Colonic mucosa (tissue), 4 donors: ENCODE results near the gene FAT4. TPM values are rescaled to one million over a fixed set of nuclear protein-coding genes. Genes with fewer than 3 reads are reported as not detected.

Experiments used
- DNase-seq: peaks from one replicate; pipeline ENCODE4 v3.0.0-alpha.2; 2020
- H3K27ac ChIP-seq: fragments of 200-600 bp; one replicate; pipeline ENCODE4 v1.8.0; 2021
- H3K27me3 ChIP-seq: fragments of 200-600 bp; one replicate; pipeline ENCODE4 v1.8.0; 2021
- H3K36me3 ChIP-seq: fragments of 200-600 bp; one replicate; pipeline ENCODE4 v1.8.0; 2021
- H3K4me1 ChIP-seq: fragments of 200-600 bp; one replicate; pipeline ENCODE4 v1.8.0; 2021; ENCODE audit warnings: mild to moderate bottlenecking
- H3K4me3 ChIP-seq: fragments of 200-600 bp; one replicate; pipeline ENCODE4 v1.8.0; 2021
- H3K9ac ChIP-seq, 2 donors: one replicate each; pipeline ENCODE4 v1.7.0; 2013; ENCODE audit warnings: control low read depth in 2 of 2, low read depth in 2 of 2, low read length in 2 of 2
- H3K9me3 ChIP-seq: fragments of 200-600 bp; one replicate; pipeline ENCODE4 v1.8.0; 2021
- CTCF ChIP-seq: fragments of 200-600 bp; IDR thresholded peaks from one replicate; pipeline ENCODE4 v1.8.0; 2022; ENCODE audit warnings: antibody characterized with exemption, mild to moderate bottlenecking
- intact Hi-C: fragments of 100-400 bp; cut with DNase I; formaldehyde crosslinking; loops from one replicate; pipeline ENCODE4 v1.14.1; 2022
- total RNA-seq, 2 donors: library from RNA; stranded (reverse); fragmentation: NEBNext Ultra II Directional in 1 of 2; extraction: Animal tissue kit (Norgen Biotek cat#: 25700) in 1 of 2; gene quantifications; one replicate each; pipeline ENCODE4 v1.2.1, GENCODE V29; 2021
- donor health status: healthy.
- donor health status: DM: no; HTN: no; CAD: no.
- donor health status: DM: no; HTN: no; CAD: no.

Gene FAT4
- total RNA-seq, 2 donors from 2014 or later, result 1.5 to 4.3 TPM

GRCh38 chr4:125313497-125313896, 1.3 kb upstream of the FAT4 start:
- intact Hi-C loops, result loop anchor here (5.0 to 10.0 kb wide), 2 partner anchors 424 to 1291 kb away; no protein-coding TSS in a partner anchor
- H3K9ac ChIP-seq, result no peak overlapping the region
- no peak overlapping the region for H3K4me3 ChIP-seq
- TF ChIP-seq CTCF, result peak; percentile 76
- H3K27me3 ChIP-seq, result peaks cover 14% of the 10 kb centered on the region
- H3K27ac ChIP-seq, result no peak overlapping the region
- no peaks in the 10 kb centered on the region for H3K4me1 ChIP-seq
- no peaks in the 10 kb centered on the region for H3K9me3 ChIP-seq
- DNase-seq, result peak; percentile 48
- H3K36me3 ChIP-seq, result no peaks in the 10 kb centered on the region

- Histone ChIP-seq H3K4me1 (no peaks in the 10 kb centered on the region), H3K36me3 (no peaks in the 10 kb centered on the region), H3K9me3 (no peaks in the 10 kb centered on the region), H3K27me3 (peaks cover 14% of the 10 kb centered on the region), H3K9ac (no peak overlapping the region), H3K4me3 (peak overlapping the region; percentile 62), H3K27ac (peak overlapping the region; percentile 4)
- intact Hi-C loops, result loop anchor here (5.0 to 10.0 kb wide), 2 partner anchors 423 to 1291 kb away; no protein-coding TSS in a partner anchor
- TF ChIP-seq CTCF, result no peak
- DNase-seq, result no peak
These were observed 627 bp upstream of the FAT4 start for GRCh38 chr4:125313989-125314667.

GRCh38 chr4:125315576-125316400, 1.0 kb downstream of the FAT4 start:
- peaks cover 14% of the 10 kb centered on the region for H3K27me3 ChIP-seq
- peak overlapping the region; percentile 73 for H3K27ac ChIP-seq
- H3K9me3 ChIP-seq, result no peaks in the 10 kb centered on the region
- TF ChIP-seq CTCF, result no peak
- H3K36me3 ChIP-seq, result no peaks in the 10 kb centered on the region
- H3K9ac ChIP-seq, result peak overlapping the region; percentile 51 to 73
- intact Hi-C loops, result loop anchor here (10.0 kb wide), 1 partner anchor 1289 kb away; no protein-coding TSS in a partner anchor
- H3K4me1 ChIP-seq, result no peaks in the 10 kb centered on the region
- peak overlapping the region; percentile 62 for H3K4me3 ChIP-seq
- peak; percentile 23 for DNase-seq

GRCh38 chr4:125316401-125316790, 1.6 kb downstream of the FAT4 start:
- H3K27ac ChIP-seq, result peak overlapping the region; percentile 73
- H3K4me3 ChIP-seq, result peak overlapping the region; percentile 62
- peak overlapping the region in 1 of 2 donors; percentile 38 for H3K9ac ChIP-seq
- TF ChIP-seq CTCF, result no peak
- peaks cover 14% of the 10 kb centered on the region for H3K27me3 ChIP-seq
- DNase-seq, result peak; percentile 26
- intact Hi-C loops, result loop anchor here (10.0 kb wide), 1 partner anchor 1288 kb away; no protein-coding TSS in a partner anchor
- H3K36me3 ChIP-seq, result no peaks in the 10 kb centered on the region
- no peaks in the 10 kb centered on the region for H3K4me1 ChIP-seq
- no peaks in the 10 kb centered on the region for H3K9me3 ChIP-seq

GRCh38 chr4:125316791-125317524, 2.2 kb downstream of the FAT4 start:
- no peaks in the 10 kb centered on the region for H3K4me1 ChIP-seq
- DNase-seq, result peak; percentile 18
- no peaks in the 10 kb centered on the region for H3K9me3 ChIP-seq
- no peaks in the 10 kb centered on the region for H3K36me3 ChIP-seq
- H3K27ac ChIP-seq, result peak overlapping the region; percentile 73
- intact Hi-C loops, result loop anchor here (10.0 kb wide), 1 partner anchor 1288 kb away; no protein-coding TSS in a partner anchor
- H3K9ac ChIP-seq, result peak overlapping the region in 1 of 2 donors; percentile 38
- no peak for TF ChIP-seq CTCF
- peaks cover 14% of the 10 kb centered on the region for H3K27me3 ChIP-seq
- peak overlapping the region; percentile 62 for H3K4me3 ChIP-seq
